Endothelial cell (in vitro differentiated cells): Measurements from ENCODE around the gene ADAT3. TPM values are rescaled to one million over a fixed set of nuclear protein-coding genes. Genes with fewer than 3 reads are reported as not detected.

ENCODE experiments used
- DNase-seq: peaks from one replicate; pipeline ENCODE4 v3.0.0; 2021; ENCODE audit warnings: low spot score
- H3K27ac Mint-ChIP-seq: one replicate; pipeline ENCODE4 v1.8.0; 2021; ENCODE audit warnings: mixed read lengths, inconsistent platforms; ENCODE audit not compliant: unreplicated experiment
- H3K27me3 Mint-ChIP-seq: one replicate; pipeline ENCODE4 v1.8.0; 2021; ENCODE audit warnings: mild to moderate bottlenecking, moderate library complexity, mixed read lengths, inconsistent platforms; ENCODE audit not compliant: unreplicated experiment
- H3K36me3 Mint-ChIP-seq: one replicate; pipeline ENCODE4 v1.8.0; 2021; ENCODE audit warnings: mild to moderate bottlenecking, low read depth, mixed read lengths, inconsistent platforms; ENCODE audit not compliant: unreplicated experiment
- H3K4me1 Mint-ChIP-seq: one replicate; pipeline ENCODE4 v1.8.0; 2021; ENCODE audit warnings: mild to moderate bottlenecking, mixed read lengths, inconsistent platforms; ENCODE audit not compliant: unreplicated experiment
- H3K4me3 Mint-ChIP-seq: one replicate; pipeline ENCODE4 v1.8.0; 2021; ENCODE audit warnings: mild to moderate bottlenecking, mixed read lengths, inconsistent platforms; ENCODE audit not compliant: unreplicated experiment
- H3K9me3 Mint-ChIP-seq: one replicate; pipeline ENCODE4 v1.8.0; 2021; ENCODE audit warnings: mixed read lengths, inconsistent platforms; ENCODE audit not compliant: unreplicated experiment
- total RNA-seq: library from RNA; stranded (reverse); fragmentation: NEBNext Ultra II Directional; extraction: Animal tissue kit (Norgen Biotek cat#: 25700); gene quantifications from one replicate; pipeline ENCODE4 v1.2.1, GENCODE V29; 2021; ENCODE audit not compliant: unreplicated experiment
- TF ChIP-seq, protein P1 (sequence below): fragments of 200-600 bp; sonication (generic); IDR thresholded peaks from one replicate; pipeline ENCODE4 v1.5.0; 2021; ENCODE audit warnings: antibody characterized with exemption; ENCODE audit not compliant: unreplicated experiment

Gene ADAT3
- total RNA-seq, 1 donor from 2014 or later = 10.5 TPM

DNA sequence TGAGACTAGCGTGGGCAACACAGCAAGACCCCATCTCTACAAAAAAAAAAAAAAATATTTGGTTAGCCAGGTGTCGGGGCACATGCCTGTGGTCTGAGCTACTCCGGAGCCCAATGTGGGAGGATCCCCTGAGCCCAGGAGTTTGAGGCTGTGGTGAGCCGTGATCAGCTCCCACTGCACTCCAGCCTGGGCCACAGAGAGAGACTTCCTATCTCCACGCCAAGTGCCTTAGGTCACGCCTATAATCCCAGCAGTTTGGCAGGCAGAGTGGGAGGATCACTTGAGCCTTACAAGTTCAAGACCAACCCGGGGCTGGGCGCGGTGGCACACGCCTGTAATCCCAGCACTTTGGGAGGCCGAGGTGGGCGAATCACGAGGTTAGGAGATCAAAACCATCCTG lies 8.7 kb upstream of the ADAT3 start:
- Mint-ChIP-seq H3K4me3 (no peak overlapping the region), H3K27me3 (peaks cover 4% of the 10 kb centered on the region), H3K9me3 (no peaks in the 10 kb centered on the region), H3K36me3 (no peaks in the 10 kb centered on the region), H3K4me1 (peaks cover 8% of the 10 kb centered on the region), H3K27ac (no peak overlapping the region)
- no peak for DNase-seq
- TF ChIP-seq, protein P1, sequence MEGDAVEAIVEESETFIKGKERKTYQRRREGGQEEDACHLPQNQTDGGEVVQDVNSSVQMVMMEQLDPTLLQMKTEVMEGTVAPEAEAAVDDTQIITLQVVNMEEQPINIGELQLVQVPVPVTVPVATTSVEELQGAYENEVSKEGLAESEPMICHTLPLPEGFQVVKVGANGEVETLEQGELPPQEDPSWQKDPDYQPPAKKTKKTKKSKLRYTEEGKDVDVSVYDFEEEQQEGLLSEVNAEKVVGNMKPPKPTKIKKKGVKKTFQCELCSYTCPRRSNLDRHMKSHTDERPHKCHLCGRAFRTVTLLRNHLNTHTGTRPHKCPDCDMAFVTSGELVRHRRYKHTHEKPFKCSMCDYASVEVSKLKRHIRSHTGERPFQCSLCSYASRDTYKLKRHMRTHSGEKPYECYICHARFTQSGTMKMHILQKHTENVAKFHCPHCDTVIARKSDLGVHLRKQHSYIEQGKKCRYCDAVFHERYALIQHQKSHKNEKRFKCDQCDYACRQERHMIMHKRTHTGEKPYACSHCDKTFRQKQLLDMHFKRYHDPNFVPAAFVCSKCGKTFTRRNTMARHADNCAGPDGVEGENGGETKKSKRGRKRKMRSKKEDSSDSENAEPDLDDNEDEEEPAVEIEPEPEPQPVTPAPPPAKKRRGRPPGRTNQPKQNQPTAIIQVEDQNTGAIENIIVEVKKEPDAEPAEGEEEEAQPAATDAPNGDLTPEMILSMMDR = no peak

DNA sequence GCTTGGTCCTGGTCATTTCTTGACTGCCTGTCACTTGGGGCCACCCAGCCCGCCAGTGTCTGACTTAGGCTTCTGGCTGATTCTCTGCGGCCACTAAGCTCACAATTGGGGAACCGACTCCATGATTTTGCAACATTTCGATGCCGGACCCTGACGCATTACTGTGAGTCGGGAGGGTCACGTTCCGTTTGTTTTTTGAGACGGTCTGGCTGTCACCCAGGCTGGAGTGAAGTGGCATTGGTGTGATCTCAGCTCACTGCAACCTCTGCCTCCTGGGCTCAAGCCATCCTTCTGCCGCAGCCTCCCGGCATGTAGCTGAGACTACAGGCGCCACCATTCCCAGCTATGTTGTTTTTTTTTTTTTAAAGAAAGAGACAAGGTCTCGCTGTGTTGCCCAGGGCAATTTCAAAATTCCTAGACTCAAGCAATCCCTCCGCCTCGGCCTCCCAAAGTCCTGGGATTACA lies 3.2 kb upstream of the ADAT3 start:
- H3K27me3 Mint-ChIP-seq = peaks cover 4% of the 10 kb centered on the region
- peaks cover 4% of the 10 kb centered on the region for H3K36me3 Mint-ChIP-seq
- H3K4me3 Mint-ChIP-seq = no peak overlapping the region
- no peak overlapping the region for H3K27ac Mint-ChIP-seq
- DNase-seq = no peak
- H3K9me3 Mint-ChIP-seq = no peaks in the 10 kb centered on the region
- TF ChIP-seq, protein P1 = no peak
- peaks cover 15% of the 10 kb centered on the region for H3K4me1 Mint-ChIP-seq

DNA sequence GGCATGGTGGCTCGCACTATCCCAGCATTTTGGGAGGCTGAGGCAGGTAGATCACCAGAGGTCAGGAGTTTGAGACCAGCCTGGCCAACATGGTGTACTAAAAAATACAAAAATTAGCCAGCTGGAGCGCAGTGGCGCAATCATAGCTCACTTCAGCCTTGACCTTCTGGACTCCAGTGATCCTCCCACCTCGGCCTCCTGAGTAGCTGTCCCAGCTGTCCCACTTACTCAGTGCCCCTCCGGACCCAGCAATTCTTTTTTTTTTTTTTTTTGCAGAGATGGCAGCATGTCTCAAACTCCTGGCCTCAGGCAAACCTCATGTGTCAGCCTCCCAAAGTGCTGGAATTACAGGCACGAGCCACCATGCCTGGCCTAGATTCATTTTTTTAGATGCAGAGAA lies 2.3 kb upstream of the ADAT3 start:
- Mint-ChIP-seq H3K4me3 (no peak overlapping the region), H3K4me1 (peaks cover 11% of the 10 kb centered on the region), H3K36me3 (peaks cover 4% of the 10 kb centered on the region), H3K27ac (peak overlapping the region; percentile 48), H3K27me3 (peaks cover 4% of the 10 kb centered on the region), H3K9me3 (no peaks in the 10 kb centered on the region)
- TF ChIP-seq, protein P1 = no peak
- DNase-seq = no peak

DNA sequence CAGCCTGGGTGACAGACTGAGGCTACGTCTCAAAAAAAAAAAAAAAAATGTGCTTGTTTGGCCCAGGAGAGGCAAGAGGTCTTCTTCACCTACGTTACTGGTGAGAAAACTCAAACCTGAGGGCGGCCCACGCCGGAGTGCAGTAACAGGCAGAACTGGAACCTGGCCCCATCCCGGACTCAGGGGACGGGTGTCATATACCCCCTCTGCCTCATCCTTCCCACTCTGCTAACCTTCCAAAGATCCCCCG lies 414 bp upstream of the ADAT3 start:
- TF ChIP-seq, protein P1 = no peak
- Mint-ChIP-seq H3K4me1 (peaks cover 11% of the 10 kb centered on the region), H3K36me3 (peaks cover 4% of the 10 kb centered on the region), H3K4me3 (peak overlapping the region; percentile 29), H3K27ac (peak overlapping the region; percentile 87), H3K9me3 (no peaks in the 10 kb centered on the region), H3K27me3 (peaks cover 3% of the 10 kb centered on the region)
- no peak for DNase-seq

DNA sequence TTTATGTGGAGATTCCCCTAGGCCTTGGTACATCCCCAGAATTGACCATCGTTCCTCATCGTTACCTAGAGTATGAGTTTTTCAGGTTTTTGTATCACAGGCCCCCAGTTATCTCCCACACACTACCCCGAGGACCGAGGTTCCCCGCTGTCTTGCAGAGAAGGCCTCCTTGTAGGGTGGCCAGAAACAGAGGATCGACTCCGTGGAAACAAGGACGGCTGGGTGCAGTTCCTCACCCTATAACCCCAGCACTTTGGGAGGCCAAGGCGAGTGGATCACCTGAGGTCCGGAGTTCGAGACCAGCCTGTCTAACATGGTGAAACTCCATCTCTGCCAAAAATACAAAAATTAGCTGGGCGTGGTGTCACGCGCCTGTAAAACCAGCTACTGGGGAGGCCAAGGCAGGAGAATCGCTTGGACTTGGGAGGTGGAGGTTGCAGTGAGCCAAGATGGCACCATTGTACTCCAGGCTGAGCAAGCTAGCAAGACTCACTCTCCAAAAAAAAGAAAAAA lies 720 bp downstream of the ADAT3 start:
- DNase-seq = no peak
- H3K4me3 Mint-ChIP-seq = peak overlapping the region; percentile 93
- no peaks in the 10 kb centered on the region for H3K9me3 Mint-ChIP-seq
- peak overlapping the region; percentile 89 for H3K27ac Mint-ChIP-seq
- peaks cover 15% of the 10 kb centered on the region for H3K4me1 Mint-ChIP-seq
- peaks cover 3% of the 10 kb centered on the region for H3K27me3 Mint-ChIP-seq
- H3K36me3 Mint-ChIP-seq = peaks cover 4% of the 10 kb centered on the region
- TF ChIP-seq, protein P1 = no peak
